ENCODE measurements around the gene GABRB3. TPM values are rescaled to one million over a fixed set of nuclear protein-coding genes. Genes with fewer than 3 reads are reported as not detected.

The GABRB3 gene
- total and polyA plus RNA-seq, 4 donors: 0.81 to 5.5 (median 3.6) TPM

DNA sequence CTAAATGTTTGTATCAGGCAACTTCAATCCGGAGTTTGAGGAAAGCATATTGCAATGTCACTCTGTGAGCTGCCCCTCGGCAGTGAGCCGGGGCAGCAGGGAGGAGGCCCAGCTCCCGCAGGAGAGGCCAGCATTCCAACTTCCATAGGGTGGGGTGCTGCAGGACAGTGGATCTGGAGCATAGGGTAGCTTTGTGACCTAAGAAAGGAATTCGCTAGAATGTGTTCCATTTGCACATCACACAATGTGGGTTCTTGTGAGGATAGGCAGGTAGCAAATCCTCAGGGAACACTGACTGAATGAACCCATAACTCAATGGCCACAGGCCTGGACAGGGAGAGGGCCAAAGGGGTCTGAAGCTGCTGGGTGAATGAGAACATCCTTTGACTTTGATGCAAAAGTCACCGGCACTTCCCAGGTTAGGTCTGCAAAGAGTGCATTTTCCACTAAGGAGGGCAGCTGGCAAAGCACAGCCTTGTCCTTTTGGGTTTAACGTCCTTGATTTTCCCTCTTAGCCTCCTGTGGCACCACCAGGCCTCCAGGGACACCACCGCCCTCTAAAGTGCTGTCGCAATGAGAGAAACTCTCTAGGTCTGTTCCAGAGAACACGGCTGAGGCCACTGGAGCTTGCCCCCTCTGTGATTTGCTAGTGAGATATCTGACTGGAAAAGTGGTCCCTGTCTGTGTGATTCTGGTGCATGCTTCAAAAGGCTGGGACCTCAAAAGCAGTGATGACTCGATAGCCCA is 36.2 kb downstream of the GABRB3 start:
- Histone ChIP-seq H3K9ac (ENCODE audit: insufficient read depth in 1 of 2, low read length in 2 of 2) (no peak overlapping the region), H3K36me3 (ENCODE audit: control insufficient read depth in 4 of 4, insufficient read depth in 4 of 4, low read length in 4 of 4) (no peaks in the 10 kb centered on the region), H3K4me3 (no peak overlapping the region), H3K27ac (ENCODE audit: low read depth in 1 of 2, low read length in 1 of 2) (no peak overlapping the region), H3K4me1 (ENCODE audit: control insufficient read depth in 5 of 5, insufficient read depth in 5 of 5, low read length in 5 of 5) (no peaks in the 10 kb centered on the region), H3K27me3 (ENCODE audit: control insufficient read depth in 3 of 3, insufficient read depth in 3 of 3, low read length in 2 of 3) (no peaks in the 10 kb centered on the region), H3K9me3 (ENCODE audit: control insufficient read depth in 4 of 4, insufficient read depth in 3 of 4, low read length in 3 of 4) (peaks cover 0 to 10% (median 0%) of the 10 kb centered on the region in 4 donors)
- ATAC-seq (ENCODE audit: insufficient read depth, low FRiP score) (no peak), DNase-seq (no peak)
- 66 to 77% methylated on average over 11 of the region's 11 CpGs for WGBS, 2 donors
- TF ChIP-seq, protein P1, sequence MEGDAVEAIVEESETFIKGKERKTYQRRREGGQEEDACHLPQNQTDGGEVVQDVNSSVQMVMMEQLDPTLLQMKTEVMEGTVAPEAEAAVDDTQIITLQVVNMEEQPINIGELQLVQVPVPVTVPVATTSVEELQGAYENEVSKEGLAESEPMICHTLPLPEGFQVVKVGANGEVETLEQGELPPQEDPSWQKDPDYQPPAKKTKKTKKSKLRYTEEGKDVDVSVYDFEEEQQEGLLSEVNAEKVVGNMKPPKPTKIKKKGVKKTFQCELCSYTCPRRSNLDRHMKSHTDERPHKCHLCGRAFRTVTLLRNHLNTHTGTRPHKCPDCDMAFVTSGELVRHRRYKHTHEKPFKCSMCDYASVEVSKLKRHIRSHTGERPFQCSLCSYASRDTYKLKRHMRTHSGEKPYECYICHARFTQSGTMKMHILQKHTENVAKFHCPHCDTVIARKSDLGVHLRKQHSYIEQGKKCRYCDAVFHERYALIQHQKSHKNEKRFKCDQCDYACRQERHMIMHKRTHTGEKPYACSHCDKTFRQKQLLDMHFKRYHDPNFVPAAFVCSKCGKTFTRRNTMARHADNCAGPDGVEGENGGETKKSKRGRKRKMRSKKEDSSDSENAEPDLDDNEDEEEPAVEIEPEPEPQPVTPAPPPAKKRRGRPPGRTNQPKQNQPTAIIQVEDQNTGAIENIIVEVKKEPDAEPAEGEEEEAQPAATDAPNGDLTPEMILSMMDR (IDR thresholded peaks at IDR 0.05; ENCODE audit: control extremely low read depth, extremely low read depth): no peak

- no peak overlapping the region for H3K27ac ChIP-seq (ENCODE audit: low read depth in 1 of 2, low read length in 1 of 2)
- H3K36me3 ChIP-seq (ENCODE audit: control insufficient read depth in 4 of 4, insufficient read depth in 4 of 4, low read length in 4 of 4): no peaks in the 10 kb centered on the region
- TF ChIP-seq, protein P1 (IDR thresholded peaks at IDR 0.05; ENCODE audit: control extremely low read depth, extremely low read depth): no peak
- no peak overlapping the region for H3K9ac ChIP-seq (ENCODE audit: insufficient read depth in 1 of 2, low read length in 2 of 2)
- ATAC-seq (ENCODE audit: insufficient read depth, low FRiP score): no peak
- H3K4me3 ChIP-seq: no peak overlapping the region
- H3K9me3 ChIP-seq (ENCODE audit: control insufficient read depth in 4 of 4, insufficient read depth in 3 of 4, low read length in 3 of 4): peaks cover 0 to 8% (median 0%) of the 10 kb centered on the region in 4 donors
- H3K27me3 ChIP-seq (ENCODE audit: control insufficient read depth in 3 of 3, insufficient read depth in 3 of 3, low read length in 2 of 3): no peaks in the 10 kb centered on the region
- DNase-seq: no peak
- whole genome bisulfite sequencing, 2 donors: 90 to 95% methylated on average over 5 of the region's 5 CpGs
- no peaks in the 10 kb centered on the region for H3K4me1 ChIP-seq (ENCODE audit: control insufficient read depth in 5 of 5, insufficient read depth in 5 of 5, low read length in 5 of 5)
Observed at GRCh38 chr15:26731965-26732364, 40.9 kb downstream of the GABRB3 start.

GRCh38 chr15:26729581-26729980 is 43.3 kb downstream of the GABRB3 start:
- no peak for DNase-seq

More at GRCh38 chr15:26729581-26729980, 43.3 kb downstream of the GABRB3 start:
- TF ChIP-seq, protein P1 (IDR thresholded peaks at IDR 0.05; ENCODE audit: control extremely low read depth, extremely low read depth): no peak
- Histone ChIP-seq H3K27ac (ENCODE audit: low read depth in 1 of 2, low read length in 1 of 2) (no peak overlapping the region), H3K9ac (ENCODE audit: insufficient read depth in 1 of 2, low read length in 2 of 2) (no peak overlapping the region), H3K4me1 (ENCODE audit: control insufficient read depth in 5 of 5, insufficient read depth in 5 of 5, low read length in 5 of 5) (no peaks in the 10 kb centered on the region), H3K36me3 (ENCODE audit: control insufficient read depth in 4 of 4, insufficient read depth in 4 of 4, low read length in 4 of 4) (no peaks in the 10 kb centered on the region), H3K27me3 (ENCODE audit: control insufficient read depth in 3 of 3, insufficient read depth in 3 of 3, low read length in 2 of 3) (no peaks in the 10 kb centered on the region), H3K9me3 (ENCODE audit: control insufficient read depth in 4 of 4, insufficient read depth in 3 of 4, low read length in 3 of 4) (peaks cover 0 to 6% (median 0%) of the 10 kb centered on the region in 4 donors), H3K4me3 (no peak overlapping the region)
- no peak for ATAC-seq (ENCODE audit: insufficient read depth, low FRiP score)

Measured in lung (tissue), 12 donors.